Parathyroid adenoma (tissue), 2 donors: Measurements from ENCODE around the gene DENND5B.
"Not testable (repeated sequence)": the region's sequence is repeated elsewhere in the genome, so short reads cannot be mapped to it uniquely, and the experiment has no call there.

Experiments
- H2AFZ ChIP-seq: fragments of 300-600 bp; sonication (generic); one replicate; pipeline ENCODE4 v1.7.0; 2017; ENCODE audit warnings: antibody characterized with exemption, mild to moderate bottlenecking
- H3K27ac ChIP-seq: fragments of 300-600 bp; sonication (generic); one replicate; pipeline ENCODE4 v1.7.0; 2017
- H3K27me3 ChIP-seq: fragments of 300-600 bp; sonication (generic); one replicate; pipeline ENCODE4 v1.7.0; 2017; ENCODE audit warnings: low read length; ENCODE audit not compliant: control insufficient read depth, insufficient read depth
- H3K36me3 ChIP-seq: fragments of 300-600 bp; sonication (generic); one replicate; pipeline ENCODE4 v1.7.0; 2017; ENCODE audit warnings: low read length; ENCODE audit not compliant: control insufficient read depth, insufficient read depth
- H3K4me1 ChIP-seq: fragments of 300-600 bp; sonication (generic); one replicate; pipeline ENCODE4 v1.7.0; 2017; ENCODE audit warnings: control low read depth
- H3K4me2 ChIP-seq: fragments of 300-600 bp; sonication (generic); one replicate; pipeline ENCODE4 v1.7.0; 2017; ENCODE audit warnings: low read length
- H3K4me3 ChIP-seq: fragments of 300-600 bp; sonication (generic); one replicate; pipeline ENCODE4 v1.7.0; 2017; ENCODE audit warnings: low read depth, low read length
- H3K79me2 ChIP-seq: fragments of 300-600 bp; sonication (generic); one replicate; pipeline ENCODE4 v1.7.0; 2017; ENCODE audit warnings: control low read depth
- H3K9ac ChIP-seq: fragments of 300-600 bp; sonication (generic); one replicate; pipeline ENCODE4 v1.7.0; 2017; ENCODE audit warnings: mild to moderate bottlenecking
- H3K9me3 ChIP-seq: fragments of 300-600 bp; sonication (generic); one replicate; pipeline ENCODE4 v1.7.0; 2017; ENCODE audit warnings: low read length; ENCODE audit not compliant: control insufficient read depth
- TF ChIP-seq, protein P1 (sequence below): fragments of 300-600 bp; sonication (generic); IDR thresholded peaks from one replicate; pipeline ENCODE4 v1.7.0; 2017; ENCODE audit warnings: antibody characterized with exemption, mild to moderate bottlenecking
- donor health status: primary hyperparathyroidism.

The DENND5B gene

DNA sequence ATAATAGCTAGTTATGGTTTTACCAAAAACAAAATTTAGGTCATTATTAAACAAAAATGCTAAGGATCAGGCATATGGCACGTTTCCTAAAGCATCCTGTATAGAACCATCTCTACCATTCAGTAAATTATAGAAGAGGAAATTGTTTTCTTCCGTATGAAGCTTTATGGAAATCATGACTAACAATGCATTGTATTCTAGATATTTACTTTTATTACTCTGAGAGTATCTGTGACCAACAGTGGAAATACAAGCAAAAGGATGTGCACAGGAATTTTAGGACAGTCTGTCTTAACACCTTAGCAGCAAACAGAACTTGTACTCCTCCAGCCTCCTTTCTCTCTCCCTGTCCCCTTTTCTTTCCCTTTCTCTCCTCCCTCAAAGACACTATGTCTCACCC lies 7.1 kb downstream of the DENND5B start:
- Histone ChIP-seq H3K4me1 (peaks cover 10% of the 10 kb centered on the region), H3K9ac (no peak overlapping the region), H3K36me3 (no peaks in the 10 kb centered on the region), H3K4me2 (no peak overlapping the region), H2AFZ (no peak overlapping the region), H3K27ac (no peak overlapping the region), H3K9me3 (no peaks in the 10 kb centered on the region), H3K27me3 (no peaks in the 10 kb centered on the region), H3K4me3 (no peak overlapping the region), H3K79me2 (peaks cover 34% of the 10 kb centered on the region)
- TF ChIP-seq, protein P1, sequence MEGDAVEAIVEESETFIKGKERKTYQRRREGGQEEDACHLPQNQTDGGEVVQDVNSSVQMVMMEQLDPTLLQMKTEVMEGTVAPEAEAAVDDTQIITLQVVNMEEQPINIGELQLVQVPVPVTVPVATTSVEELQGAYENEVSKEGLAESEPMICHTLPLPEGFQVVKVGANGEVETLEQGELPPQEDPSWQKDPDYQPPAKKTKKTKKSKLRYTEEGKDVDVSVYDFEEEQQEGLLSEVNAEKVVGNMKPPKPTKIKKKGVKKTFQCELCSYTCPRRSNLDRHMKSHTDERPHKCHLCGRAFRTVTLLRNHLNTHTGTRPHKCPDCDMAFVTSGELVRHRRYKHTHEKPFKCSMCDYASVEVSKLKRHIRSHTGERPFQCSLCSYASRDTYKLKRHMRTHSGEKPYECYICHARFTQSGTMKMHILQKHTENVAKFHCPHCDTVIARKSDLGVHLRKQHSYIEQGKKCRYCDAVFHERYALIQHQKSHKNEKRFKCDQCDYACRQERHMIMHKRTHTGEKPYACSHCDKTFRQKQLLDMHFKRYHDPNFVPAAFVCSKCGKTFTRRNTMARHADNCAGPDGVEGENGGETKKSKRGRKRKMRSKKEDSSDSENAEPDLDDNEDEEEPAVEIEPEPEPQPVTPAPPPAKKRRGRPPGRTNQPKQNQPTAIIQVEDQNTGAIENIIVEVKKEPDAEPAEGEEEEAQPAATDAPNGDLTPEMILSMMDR = no peak

DNA sequence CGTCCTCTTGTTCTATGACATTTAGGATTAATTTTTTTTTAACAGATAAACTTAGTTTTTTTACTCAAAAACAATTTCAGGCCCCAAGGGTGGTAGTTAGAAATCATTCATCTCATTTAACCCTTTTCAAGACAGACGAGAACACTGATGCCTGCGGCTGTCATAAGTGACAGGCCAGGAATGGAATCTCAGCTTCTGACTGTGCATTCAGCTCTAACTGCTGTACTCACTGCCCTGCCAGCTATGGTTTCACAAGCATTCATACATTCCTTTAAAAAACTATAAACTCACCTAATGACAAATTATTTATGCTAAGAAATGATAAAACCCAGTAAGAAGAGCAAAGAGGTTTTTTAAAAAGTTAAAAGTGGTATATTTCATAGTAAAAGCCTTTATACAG lies 8.8 kb downstream of the DENND5B start:
- no peaks in the 10 kb centered on the region for H3K36me3 ChIP-seq
- H3K4me1 ChIP-seq = peaks cover 10% of the 10 kb centered on the region
- H3K79me2 ChIP-seq = peaks cover 22% of the 10 kb centered on the region
- H3K9ac ChIP-seq = no peak overlapping the region
- TF ChIP-seq, protein P1 = no peak
- H3K27me3 ChIP-seq = no peaks in the 10 kb centered on the region
- no peak overlapping the region for H3K4me2 ChIP-seq
- no peaks in the 10 kb centered on the region for H3K9me3 ChIP-seq
- H3K4me3 ChIP-seq = no peak overlapping the region
- no peak overlapping the region for H2AFZ ChIP-seq
- no peak overlapping the region for H3K27ac ChIP-seq

DNA sequence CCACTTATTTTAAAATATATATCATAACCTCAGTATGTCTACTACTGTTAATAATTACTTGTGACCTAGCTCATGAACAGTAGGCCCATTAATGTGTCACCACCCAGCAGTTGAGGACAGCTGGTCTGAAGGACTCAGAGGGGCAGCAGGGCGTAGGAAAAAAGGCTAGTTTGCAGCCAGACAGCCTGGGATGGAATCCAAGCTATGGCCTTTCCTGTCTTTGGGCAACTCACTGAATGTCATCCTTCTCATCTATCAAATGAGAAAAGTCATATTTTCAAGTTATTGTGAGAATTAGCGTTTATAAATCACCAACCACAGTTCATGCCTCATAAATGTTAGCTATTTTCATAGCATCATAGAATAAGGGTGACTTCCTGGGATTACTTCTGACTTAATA lies 12.3 kb downstream of the DENND5B start:
- Histone ChIP-seq H3K4me3 (no peak overlapping the region), H3K4me1 (no peaks in the 10 kb centered on the region), H3K9ac (no peak overlapping the region), H3K27me3 (no peaks in the 10 kb centered on the region), H3K79me2 (peaks cover 18% of the 10 kb centered on the region), H3K9me3 (no peaks in the 10 kb centered on the region), H3K27ac (no peak overlapping the region), H3K36me3 (no peaks in the 10 kb centered on the region), H2AFZ (no peak overlapping the region), H3K4me2 (no peak overlapping the region)
- TF ChIP-seq, protein P1 = no peak

DNA sequence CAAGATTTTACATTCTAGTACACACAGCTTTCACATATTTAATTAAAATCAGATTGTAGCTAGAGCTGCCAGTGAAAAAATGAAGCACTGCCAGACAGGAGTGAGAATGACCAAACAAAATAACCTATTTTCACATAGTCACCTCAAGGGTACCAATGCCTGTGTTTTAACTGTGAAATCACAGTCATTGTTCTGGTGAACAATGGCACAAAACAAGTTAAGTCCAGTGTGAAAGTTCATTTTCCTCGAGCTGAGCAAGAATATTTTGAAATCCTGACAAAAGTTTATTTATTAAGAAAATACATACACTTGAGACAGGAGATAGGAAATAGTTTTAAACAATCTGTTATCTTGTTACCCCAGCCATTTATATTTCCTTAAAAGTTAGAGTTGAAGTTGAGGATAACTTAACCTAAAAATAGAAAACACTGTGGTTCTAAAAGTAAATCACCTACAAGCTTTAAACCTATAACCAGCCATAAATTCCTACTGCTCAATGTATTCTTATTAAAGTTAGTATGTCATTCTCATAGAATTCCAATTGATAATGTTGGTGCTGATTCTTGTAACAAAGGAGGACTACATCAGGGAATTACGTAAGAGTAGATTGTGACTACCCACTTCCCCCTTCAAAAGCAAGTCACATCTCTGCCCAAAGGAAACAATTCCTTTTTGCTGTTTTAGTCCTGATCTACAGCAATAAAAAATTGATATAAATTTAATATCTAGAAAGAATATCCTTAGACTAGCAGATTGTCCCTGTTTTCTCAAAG lies 15.9 kb downstream of the DENND5B start:
- Histone ChIP-seq H3K4me2 (no peak overlapping the region), H3K9ac (no peak overlapping the region), H3K27me3 (no peaks in the 10 kb centered on the region), H3K79me2 (no peaks in the 10 kb centered on the region), H2AFZ (no peak overlapping the region), H3K4me3 (no peak overlapping the region), H3K4me1 (no peaks in the 10 kb centered on the region), H3K36me3 (no peaks in the 10 kb centered on the region), H3K27ac (no peak overlapping the region), H3K9me3 (no peaks in the 10 kb centered on the region)
- TF ChIP-seq, protein P1 = no peak

DNA sequence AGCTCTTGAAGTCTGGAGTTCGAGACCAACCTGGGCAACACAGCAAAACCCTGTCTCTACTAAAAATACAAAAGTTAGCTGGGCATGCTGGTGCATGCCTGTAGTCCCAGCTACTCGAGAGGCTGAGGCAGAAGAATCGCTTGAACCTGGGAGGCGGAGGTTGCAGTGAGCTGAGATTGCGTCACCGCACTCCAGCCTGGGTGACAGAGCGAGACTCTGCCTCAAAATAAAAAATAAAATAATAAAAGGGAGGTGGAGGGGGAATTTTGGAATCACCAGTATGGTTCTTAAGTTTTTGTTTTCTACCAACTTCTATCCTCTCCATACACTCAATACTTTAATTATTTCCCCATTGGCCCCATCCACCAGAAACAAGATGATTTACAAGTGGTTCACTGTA lies 16.6 kb downstream of the DENND5B start:
- H3K4me1 ChIP-seq, H3K4me2 ChIP-seq, H3K27me3 ChIP-seq, H3K9me3 ChIP-seq, H3K9ac ChIP-seq, H3K4me3 ChIP-seq, H2AFZ ChIP-seq, H3K27ac ChIP-seq, H3K36me3 ChIP-seq, H3K79me2 ChIP-seq: not testable (repeated sequence)
